COR-L47 (cell line): ENCODE data around the gene TMEM54.

Experiments
- DNase-seq: peaks from one replicate; lab custom pipeline; 2025; lab: John Stamatoyannopoulos, UW

The TMEM54 gene

GRCh38 chr1:32900956-32901822 lies at the start of gene TMEM54:
TSS of gene TMEM54 (minus strand) at chr1:32901389. CDS start at chr1:32901238, 151 bp downstream.
- peak; percentile 44 for DNase-seq

GRCh38 chr1:32949519-32949918 lies 48.3 kb upstream of the TMEM54 start:
- DNase-seq = no peak

GRCh38 chr1:32948905-32949304 lies 47.7 kb upstream of the TMEM54 start:
- no peak for DNase-seq

GRCh38 chr1:32948390-32948722 lies 47.2 kb upstream of the TMEM54 start:
- no peak for DNase-seq

GRCh38 chr1:32947669-32948389 lies 46.6 kb upstream of the TMEM54 start:
- DNase-seq = no peak

- DNase-seq = no peak
Measured at GRCh38 chr1:32946413-32946812, 45.2 kb upstream of the TMEM54 start.

GRCh38 chr1:32944180-32944579 lies 43.0 kb upstream of the TMEM54 start:
- no peak for DNase-seq

- no peak for DNase-seq
Measured at GRCh38 chr1:32939655-32940371, 38.6 kb upstream of the TMEM54 start.

GRCh38 chr1:32937061-32937460 lies 35.9 kb upstream of the TMEM54 start:
- DNase-seq = no peak

- no peak for DNase-seq
Measured at GRCh38 chr1:32934535-32934934, 33.3 kb upstream of the TMEM54 start.

GRCh38 chr1:32933742-32934322 lies 32.6 kb upstream of the TMEM54 start:
- no peak for DNase-seq

GRCh38 chr1:32931760-32932159 lies 30.6 kb upstream of the TMEM54 start:
- no peak for DNase-seq

GRCh38 chr1:32929366-32929765 lies 28.2 kb upstream of the TMEM54 start:
- DNase-seq = no peak

GRCh38 chr1:32928715-32929114 lies 27.5 kb upstream of the TMEM54 start:
- DNase-seq = no peak

- no peak for DNase-seq
Measured at GRCh38 chr1:32928285-32928684, 27.1 kb upstream of the TMEM54 start.

- DNase-seq = no peak
Measured at GRCh38 chr1:32927441-32927840, 26.3 kb upstream of the TMEM54 start.

- DNase-seq = no peak
Measured at GRCh38 chr1:32926562-32926961, 25.4 kb upstream of the TMEM54 start.

- DNase-seq = no peak
Measured at GRCh38 chr1:32925403-32926162, 24.4 kb upstream of the TMEM54 start.

GRCh38 chr1:32924881-32925344 lies 23.7 kb upstream of the TMEM54 start:
- no peak for DNase-seq

GRCh38 chr1:32920833-32921232 lies 19.6 kb upstream of the TMEM54 start:
- no peak for DNase-seq
